AG09319 (cell line): ENCODE measurements around the gene APOBEC3A.
"Not testable (repeated sequence)": the region's sequence is repeated elsewhere in the genome, so short reads cannot be mapped to it uniquely, and the experiment has no call there.

Experiments
- DNase-seq: peaks from one replicate; pipeline ENCODE4 v3.0.0-alpha.2; 2010; ENCODE audit warnings: low read depth; ENCODE audit errors: extremely low read depth
- CTCF ChIP-seq: IDR thresholded peaks from 2 replicates; pipeline ENCODE4 v1.5.1; 2011; ENCODE audit warnings: low read depth, mild to moderate bottlenecking, inconsistent platforms, low read length, moderate library complexity

APOBEC3A gene

GRCh38 chr22:38957808-38958650, 620 bp downstream of the APOBEC3A start:
- no peak for DNase-seq
- TF ChIP-seq CTCF, result no peak

GRCh38 chr22:38958651-38958943, 1.2 kb downstream of the APOBEC3A start:
- not testable (repeated sequence) for DNase-seq

GRCh38 chr22:38959590-38959989, 2.2 kb downstream of the APOBEC3A start:
- TF ChIP-seq CTCF, result no peak
- DNase-seq, result no peak

GRCh38 chr22:38960673-38961072, 3.3 kb downstream of the APOBEC3A start:
- not testable (repeated sequence) for DNase-seq

GRCh38 chr22:38963291-38963738, 5.9 kb downstream of the APOBEC3A start:
- not testable (repeated sequence) for DNase-seq

- DNase-seq, result no peak
- TF ChIP-seq CTCF, result no peak
Observed at GRCh38 chr22:38963872-38964271, 6.5 kb downstream of the APOBEC3A start.

GRCh38 chr22:38964306-38964705, 6.9 kb downstream of the APOBEC3A start:
- DNase-seq, result no peak
- no peak for TF ChIP-seq CTCF

GRCh38 chr22:38964989-38965388, 7.6 kb downstream of the APOBEC3A start:
- no peak for TF ChIP-seq CTCF
- no peak for DNase-seq

GRCh38 chr22:38965614-38966379, 8.4 kb downstream of the APOBEC3A start:
- DNase-seq, result no peak
- TF ChIP-seq CTCF, result no peak
